Measurements from ENCODE around the gene SPTSSB. TPM values are rescaled to one million over a fixed set of nuclear protein-coding genes. Genes with fewer than 3 reads are reported as not detected.

SPTSSB gene
- total and polyA plus RNA-seq, 2 donors (not counting 1 experiment from before 2014, with no cell fraction given): under 0.01 TPM; not detected in 1

DNA sequence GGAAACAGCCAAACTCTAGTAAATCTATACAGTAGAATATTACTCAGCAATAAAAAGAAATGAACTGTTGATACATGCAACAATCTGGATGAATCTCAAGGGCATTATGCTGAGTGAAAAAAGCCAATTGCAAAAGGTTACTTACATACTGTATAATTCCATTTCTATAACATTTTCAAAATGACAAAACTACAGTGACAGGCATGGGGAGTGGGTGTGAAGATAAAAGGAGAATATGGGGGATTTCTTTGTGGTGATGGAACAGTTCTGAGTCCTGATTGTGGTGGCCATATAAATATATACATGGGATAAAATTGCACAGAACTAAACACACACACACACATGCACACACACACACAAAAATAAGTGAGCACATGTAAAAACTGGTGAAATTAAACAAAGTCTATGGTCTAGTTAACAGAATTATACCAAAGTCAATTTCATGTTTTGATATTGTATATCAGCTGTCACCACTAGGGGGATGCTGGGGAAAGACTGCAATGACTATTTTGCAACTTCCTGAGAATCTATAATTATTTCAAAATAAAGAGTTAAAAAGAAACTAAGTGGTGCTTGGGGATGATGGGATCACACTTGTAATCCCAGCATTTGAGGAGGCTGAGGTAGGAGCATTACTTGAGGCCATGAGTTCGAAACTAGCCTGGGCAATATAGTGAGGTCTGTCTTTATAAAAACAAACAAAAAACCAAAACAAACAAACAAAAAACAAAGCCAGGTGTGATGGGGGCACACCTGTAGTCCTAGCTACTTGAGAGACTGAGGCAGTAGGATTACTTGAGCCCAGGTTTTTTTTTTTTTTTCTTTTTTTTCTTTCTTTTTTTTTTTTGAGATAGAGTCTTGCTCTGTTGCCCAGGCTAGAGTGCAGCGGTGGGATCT is 66.0 kb downstream of the SPTSSB start:
- DNase-seq (ENCODE audit: low read depth in 2 of 2): peak; percentile 6 to 40
- no peaks in the 10 kb centered on the region for H3K36me3 ChIP-seq (ENCODE audit: control insufficient read depth, insufficient read depth, low read length)
- H2AFZ ChIP-seq (ENCODE audit: low read length): no peak overlapping the region
- H3K4me3 ChIP-seq (replicated peaks in 1 of 4; ENCODE audit: control extremely low read depth in 1 of 4, insufficient read depth in 1 of 4, low read depth in 3 of 4, low read length in 4 of 4): no peak overlapping the region
- no peaks in the 10 kb centered on the region for H3K79me2 ChIP-seq (ENCODE audit: control insufficient read depth, insufficient read depth, low read length)
- no peak overlapping the region for H3K27ac ChIP-seq (ENCODE audit: insufficient read depth, low read length)
- H3K9me3 ChIP-seq (ENCODE audit: control insufficient read depth, insufficient read depth, low read depth, low read length): no peaks in the 10 kb centered on the region
- TF ChIP-seq CTCF (conservative IDR thresholded peaks at IDR 0.05 in 1 of 2, IDR thresholded peaks at IDR 0.05 in 1 of 2; ENCODE audit: low read depth in 1 of 2, low read length in 2 of 2) (peak; percentile 76 to 80), EZH2 (IDR thresholded peaks at IDR 0.05; ENCODE audit: low read length, missing control alignments) (no peak)
- H3K27me3 ChIP-seq (ENCODE audit: control insufficient read depth, insufficient read depth, low read length): no peaks in the 10 kb centered on the region
- no peak overlapping the region for H3K9ac ChIP-seq (ENCODE audit: insufficient read depth, low read length)
- no peaks in the 10 kb centered on the region for H3K4me1 ChIP-seq (ENCODE audit: control insufficient read depth, extremely low read depth, insufficient read depth, low read length)
- H3K4me2 ChIP-seq (ENCODE audit: extremely low read depth, insufficient read depth, low read length): no peak overlapping the region
- H4K20me1 ChIP-seq (ENCODE audit: control insufficient read depth, extremely low read depth, insufficient read depth, low read length): no peaks in the 10 kb centered on the region

- Histone ChIP-seq H3K27ac (ENCODE audit: insufficient read depth, low read length) (no peak overlapping the region), H3K4me2 (ENCODE audit: extremely low read depth, insufficient read depth, low read length) (no peak overlapping the region), H3K9ac (ENCODE audit: insufficient read depth, low read length) (no peak overlapping the region), H4K20me1 (ENCODE audit: control insufficient read depth, extremely low read depth, insufficient read depth, low read length) (no peaks in the 10 kb centered on the region), H3K4me3 (replicated peaks in 1 of 4; ENCODE audit: control extremely low read depth in 1 of 4, insufficient read depth in 1 of 4, low read depth in 3 of 4, low read length in 4 of 4) (no peak overlapping the region), H3K4me1 (ENCODE audit: control insufficient read depth, extremely low read depth, insufficient read depth, low read length) (no peaks in the 10 kb centered on the region), H3K36me3 (ENCODE audit: control insufficient read depth, insufficient read depth, low read length) (no peaks in the 10 kb centered on the region), H3K79me2 (ENCODE audit: control insufficient read depth, insufficient read depth, low read length) (no peaks in the 10 kb centered on the region), H2AFZ (ENCODE audit: low read length) (no peak overlapping the region), H3K27me3 (ENCODE audit: control insufficient read depth, insufficient read depth, low read length) (no peaks in the 10 kb centered on the region), H3K9me3 (ENCODE audit: control insufficient read depth, insufficient read depth, low read depth, low read length) (no peaks in the 10 kb centered on the region)
- DNase-seq (ENCODE audit: low read depth in 2 of 2): no peak
- TF ChIP-seq EZH2 (IDR thresholded peaks at IDR 0.05; ENCODE audit: low read length, missing control alignments): no peak
- no peak for TF ChIP-seq CTCF (conservative IDR thresholded peaks at IDR 0.05 in 1 of 2, IDR thresholded peaks at IDR 0.05 in 1 of 2; ENCODE audit: low read depth in 1 of 2, low read length in 2 of 2)
These were observed 74.5 kb downstream of the SPTSSB start for GRCh38 chr3:161296814-161297213.

GRCh38 chr3:161295325-161295724 is 76.0 kb downstream of the SPTSSB start:
- no peaks in the 10 kb centered on the region for H3K9me3 ChIP-seq (ENCODE audit: control insufficient read depth, insufficient read depth, low read depth, low read length)
- no peak overlapping the region for H3K4me3 ChIP-seq (replicated peaks in 1 of 4; ENCODE audit: control extremely low read depth in 1 of 4, insufficient read depth in 1 of 4, low read depth in 3 of 4, low read length in 4 of 4)
- TF ChIP-seq CTCF (conservative IDR thresholded peaks at IDR 0.05 in 1 of 2, IDR thresholded peaks at IDR 0.05 in 1 of 2; ENCODE audit: low read depth in 1 of 2, low read length in 2 of 2) (no peak), EZH2 (IDR thresholded peaks at IDR 0.05; ENCODE audit: low read length, missing control alignments) (no peak)
- no peaks in the 10 kb centered on the region for H3K4me1 ChIP-seq (ENCODE audit: control insufficient read depth, extremely low read depth, insufficient read depth, low read length)
- H3K9ac ChIP-seq (ENCODE audit: insufficient read depth, low read length): no peak overlapping the region
- no peaks in the 10 kb centered on the region for H3K36me3 ChIP-seq (ENCODE audit: control insufficient read depth, insufficient read depth, low read length)
- H3K27ac ChIP-seq (ENCODE audit: insufficient read depth, low read length): no peak overlapping the region
- no peak overlapping the region for H2AFZ ChIP-seq (ENCODE audit: low read length)
- no peaks in the 10 kb centered on the region for H4K20me1 ChIP-seq (ENCODE audit: control insufficient read depth, extremely low read depth, insufficient read depth, low read length)
- DNase-seq (ENCODE audit: low read depth in 2 of 2): peak in 1 of 2 donors; percentile 50
- no peaks in the 10 kb centered on the region for H3K27me3 ChIP-seq (ENCODE audit: control insufficient read depth, insufficient read depth, low read length)
- H3K79me2 ChIP-seq (ENCODE audit: control insufficient read depth, insufficient read depth, low read length): no peaks in the 10 kb centered on the region
- no peak overlapping the region for H3K4me2 ChIP-seq (ENCODE audit: extremely low read depth, insufficient read depth, low read length)

Other genes starting within 250 kb of the SPTSSB start
- gene NMD3, start 150.2 kb downstream of the SPTSSB start, total RNA-seq: 98.9 and 134 TPM in 2 replicates
- 52.6 and 62.8 TPM in 2 replicates for gene NMD3, start 150.2 kb downstream of the SPTSSB start, polyA plus RNA-seq
- gene OTOL1, start 125.3 kb upstream of the SPTSSB start, total RNA-seq: not detected in 2 replicates
- not detected in 2 replicates for gene OTOL1, start 125.3 kb upstream of the SPTSSB start, polyA plus RNA-seq